ENCODE data around the gene CAPN15. TPM values are rescaled to one million over a fixed set of nuclear protein-coding genes. Genes with fewer than 3 reads are reported as not detected.

Gene CAPN15
- total and polyA plus RNA-seq, 9 of the 15 experiments (the other 6 are each of a cell fraction or from before 2014, with no cell fraction given) = 0.62 to 111 (median 14.2) TPM

DNA sequence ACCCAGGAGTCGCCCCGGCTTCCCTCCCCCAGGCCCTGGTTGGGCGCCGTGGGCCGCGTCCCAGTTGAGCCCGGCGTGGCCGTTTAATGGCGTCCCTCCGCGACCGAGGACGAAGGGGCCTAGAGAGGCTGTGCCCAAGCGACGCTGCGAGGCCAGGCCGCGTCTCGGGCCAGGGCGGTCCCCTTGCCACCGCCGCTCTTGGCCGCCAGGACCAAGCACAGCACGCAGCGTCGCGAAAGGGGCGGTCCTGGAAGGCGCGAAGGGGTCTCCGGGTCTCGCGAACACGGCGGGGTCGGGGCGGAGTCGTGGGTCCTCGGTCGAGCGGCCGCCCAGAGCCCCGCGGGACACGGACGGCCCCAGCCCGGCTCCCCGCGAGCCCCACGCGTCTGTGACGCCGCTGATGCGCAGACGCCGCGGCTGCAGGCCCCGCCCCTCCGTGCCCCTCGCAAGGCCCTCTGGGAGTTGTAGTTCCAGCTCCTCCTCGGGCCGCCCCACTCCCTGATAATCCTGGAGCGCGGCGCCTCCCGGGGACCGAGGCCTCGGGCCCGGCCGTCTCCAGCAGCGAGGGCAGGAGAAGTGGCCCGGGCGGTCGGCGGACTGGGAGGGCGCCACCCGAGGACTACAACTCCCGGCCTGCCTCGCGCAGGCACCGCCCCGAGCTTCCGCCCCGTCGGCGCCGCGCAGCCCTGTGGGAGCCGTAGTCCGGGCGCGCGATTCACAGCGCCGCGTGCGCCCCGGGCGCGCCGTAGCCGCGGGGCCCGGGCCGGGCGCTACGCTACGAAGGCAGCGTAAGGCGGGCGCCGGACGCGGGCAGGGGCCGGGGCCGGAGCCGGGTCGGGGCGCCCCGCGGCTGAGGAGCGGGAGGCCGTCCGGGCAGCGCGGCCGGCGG lies at the start of gene CAPN15 (continued):
- TF ChIP-seq ARID4B (CRISPR knock-in tag; IDR thresholded peaks at IDR 0.05) = no peak; the same call in 1 of the 2 replicates
- TF ChIP-seq ERF (CRISPR knock-in tag; IDR thresholded peaks at IDR 0.05) = 0 out of 2 replicates have a peak, but pooled peaks have one; percentile 62
- peak; percentile 92 for TF ChIP-seq ZNF143 (CRISPR knock-in tag; IDR thresholded peaks at IDR 0.05)
- TF ChIP-seq ZEB2 (IDR thresholded peaks at IDR 0.05) = no peak
- TF ChIP-seq TFAP4 (CRISPR knock-in tag; IDR thresholded peaks at IDR 0.05; ENCODE audit: borderline replicate concordance) = peak; percentile 68
- TF ChIP-seq ELK1 (CRISPR knock-in tag; IDR thresholded peaks at IDR 0.05) = peak; percentile 17; the same call in 1 of the 2 replicates
- TF ChIP-seq POLR3A (IDR thresholded peaks at IDR 0.05; ENCODE audit: borderline replicate concordance, extremely low read depth, insufficient read depth, insufficient read length) = no peak
- peak; percentile 33 for TF ChIP-seq RNF2 (IDR thresholded peaks at IDR 0.05)
- TF ChIP-seq RBM22 (IDR thresholded peaks at IDR 0.05; ENCODE audit: low read depth, low read length, poor library complexity, severe bottlenecking) = peak; percentile 28
- TF ChIP-seq RB1 (IDR thresholded peaks at IDR 0.05; ENCODE audit: low read depth) = peak; percentile 64
- TF ChIP-seq TEAD4 (IDR thresholded peaks at IDR 0.05; ENCODE audit: low read length) = no peak
- TF ChIP-seq TEAD4 (CRISPR knock-in tag; IDR thresholded peaks at IDR 0.05; ENCODE audit: borderline replicate concordance) = no peak
- TF ChIP-seq GABPA (tag; conservative IDR thresholded peaks at IDR 0.05; ENCODE audit: low read depth) = peak; percentile 95
- TF ChIP-seq, protein P1, sequence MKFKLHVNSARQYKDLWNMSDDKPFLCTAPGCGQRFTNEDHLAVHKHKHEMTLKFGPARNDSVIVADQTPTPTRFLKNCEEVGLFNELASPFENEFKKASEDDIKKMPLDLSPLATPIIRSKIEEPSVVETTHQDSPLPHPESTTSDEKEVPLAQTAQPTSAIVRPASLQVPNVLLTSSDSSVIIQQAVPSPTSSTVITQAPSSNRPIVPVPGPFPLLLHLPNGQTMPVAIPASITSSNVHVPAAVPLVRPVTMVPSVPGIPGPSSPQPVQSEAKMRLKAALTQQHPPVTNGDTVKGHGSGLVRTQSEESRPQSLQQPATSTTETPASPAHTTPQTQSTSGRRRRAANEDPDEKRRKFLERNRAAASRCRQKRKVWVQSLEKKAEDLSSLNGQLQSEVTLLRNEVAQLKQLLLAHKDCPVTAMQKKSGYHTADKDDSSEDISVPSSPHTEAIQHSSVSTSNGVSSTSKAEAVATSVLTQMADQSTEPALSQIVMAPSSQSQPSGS (CRISPR knock-in tag; IDR thresholded peaks at IDR 0.05) = no peak
- TF ChIP-seq CXXC5 (CRISPR knock-in tag; IDR thresholded peaks at IDR 0.05) = peak; percentile 98
- TF ChIP-seq HBP1 (CRISPR knock-in tag; IDR thresholded peaks at IDR 0.05) = no peak
- TF ChIP-seq ATF1 (CRISPR knock-in tag; IDR thresholded peaks at IDR 0.05) = no peak
- peak; percentile 97 for TF ChIP-seq ATF1 (tag; IDR thresholded peaks at IDR 0.05)
- TF ChIP-seq ZFP1 (CRISPR knock-in tag; IDR thresholded peaks at IDR 0.05) = no peak

Data from K562 (cell line).